ENCODE data around the gene PMM2.

DNA sequence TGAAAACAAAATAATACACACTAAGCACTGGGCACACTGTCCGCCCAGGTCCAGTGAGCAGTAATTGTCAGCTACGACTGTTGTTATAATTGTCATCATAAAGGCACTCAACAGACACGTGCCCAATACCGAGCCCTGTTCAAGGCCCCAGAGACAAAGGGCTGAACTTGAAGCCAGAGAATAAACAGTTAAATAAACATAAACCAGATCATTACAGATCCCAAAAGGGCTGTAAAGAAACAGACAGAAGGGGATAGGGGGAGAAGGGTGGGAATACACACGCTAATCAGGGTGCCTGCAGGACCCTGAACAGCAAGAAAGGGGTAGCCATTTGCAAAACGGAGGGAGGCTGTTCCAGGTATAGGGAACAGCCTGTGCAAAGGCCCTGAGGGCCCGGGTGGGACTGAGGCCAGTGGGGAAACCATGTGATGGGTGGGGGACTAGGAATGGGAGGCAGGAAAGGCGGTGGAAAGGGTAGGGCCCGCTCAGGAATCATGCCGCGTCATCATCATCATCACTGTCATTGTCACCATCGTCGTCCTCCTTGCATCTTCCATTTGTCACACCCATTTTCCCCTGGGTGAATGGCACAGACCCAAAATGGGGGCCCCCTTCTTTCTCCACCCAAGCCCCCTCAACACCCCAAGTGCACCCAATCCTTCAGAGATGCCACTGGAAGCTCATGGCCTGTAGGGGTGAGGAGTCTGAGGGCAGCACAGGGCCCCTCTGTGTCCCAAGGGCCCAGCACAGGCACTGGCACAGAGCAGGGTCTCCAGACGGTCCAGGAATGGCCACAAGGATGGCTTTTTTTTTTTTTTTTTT lies 64.9 kb downstream of the PMM2 start:
- TF ChIP-seq, protein P1, sequence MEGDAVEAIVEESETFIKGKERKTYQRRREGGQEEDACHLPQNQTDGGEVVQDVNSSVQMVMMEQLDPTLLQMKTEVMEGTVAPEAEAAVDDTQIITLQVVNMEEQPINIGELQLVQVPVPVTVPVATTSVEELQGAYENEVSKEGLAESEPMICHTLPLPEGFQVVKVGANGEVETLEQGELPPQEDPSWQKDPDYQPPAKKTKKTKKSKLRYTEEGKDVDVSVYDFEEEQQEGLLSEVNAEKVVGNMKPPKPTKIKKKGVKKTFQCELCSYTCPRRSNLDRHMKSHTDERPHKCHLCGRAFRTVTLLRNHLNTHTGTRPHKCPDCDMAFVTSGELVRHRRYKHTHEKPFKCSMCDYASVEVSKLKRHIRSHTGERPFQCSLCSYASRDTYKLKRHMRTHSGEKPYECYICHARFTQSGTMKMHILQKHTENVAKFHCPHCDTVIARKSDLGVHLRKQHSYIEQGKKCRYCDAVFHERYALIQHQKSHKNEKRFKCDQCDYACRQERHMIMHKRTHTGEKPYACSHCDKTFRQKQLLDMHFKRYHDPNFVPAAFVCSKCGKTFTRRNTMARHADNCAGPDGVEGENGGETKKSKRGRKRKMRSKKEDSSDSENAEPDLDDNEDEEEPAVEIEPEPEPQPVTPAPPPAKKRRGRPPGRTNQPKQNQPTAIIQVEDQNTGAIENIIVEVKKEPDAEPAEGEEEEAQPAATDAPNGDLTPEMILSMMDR (IDR thresholded peaks at IDR 0.05 in 4 of 5, conservative IDR thresholded peaks at IDR 0.05 in 1 of 5), result no peak
- no peak for TF ChIP-seq POLR2A (IDR thresholded peaks at IDR 0.05)

Data from gastrocnemius medialis (tissue), 4 donors.